Umbilical cord (tissue), 2 donors: ENCODE data around the gene SCAF1. TPM values are rescaled to one million over a fixed set of nuclear protein-coding genes. Genes with fewer than 3 reads are reported as not detected.
"Not testable (repeated sequence)": the region's sequence is repeated elsewhere in the genome, so short reads cannot be mapped to it uniquely, and the experiment has no call there.

Experiments
- DNase-seq: peaks from one replicate; pipeline ENCODE4 v3.0.0-alpha.2; 2015; ENCODE audit warnings: low spot score
- total RNA-seq: library from RNA; depleted of rRNA; stranded (reverse); fragments of >200 nt; gene quantifications from one replicate; pipeline ENCODE4 v1.2.3, GENCODE V29; 2014; ENCODE audit warnings: low replicate concordance; ENCODE audit not compliant: insufficient read depth

The SCAF1 gene
- total RNA-seq, 1 donor from 2014 or later = 7.9 TPM

DNA sequence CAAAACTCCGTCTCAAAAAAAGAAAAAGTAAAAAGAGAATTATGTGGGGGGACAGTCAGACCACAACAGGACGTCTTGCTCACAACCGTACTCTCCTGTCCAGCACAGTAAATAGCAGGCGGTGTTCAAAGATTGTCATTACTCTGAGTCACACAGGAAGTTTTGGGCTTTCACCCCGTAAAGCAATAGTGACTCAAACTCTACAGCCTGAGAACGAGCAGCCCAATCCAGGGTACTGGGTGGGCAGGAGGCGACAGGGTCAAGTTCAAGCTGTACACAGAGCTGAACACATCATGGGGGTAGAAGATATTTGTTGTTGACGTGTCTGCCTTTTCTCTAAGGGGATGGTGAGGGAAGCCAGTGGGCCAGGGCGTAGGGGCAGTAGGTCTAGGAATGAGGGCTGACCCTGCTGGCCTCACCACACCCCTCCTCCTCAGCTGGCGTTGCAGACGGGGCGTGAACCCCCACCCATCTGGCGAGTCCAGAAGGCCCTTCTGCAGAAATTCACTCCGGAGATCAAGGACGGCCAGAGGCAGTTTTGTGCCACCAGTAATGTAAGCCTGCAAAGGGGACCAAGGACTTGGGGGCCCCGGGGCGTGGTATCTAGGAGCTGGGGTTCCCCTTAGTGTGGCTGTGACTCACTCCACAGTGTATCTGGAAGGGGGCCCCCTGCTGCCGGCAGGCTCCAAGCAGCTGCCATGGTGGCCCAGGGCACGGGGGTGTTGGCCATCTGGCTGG, 27.7 kb upstream of the SCAF1 start:
- DNase-seq = no peak

DNA sequence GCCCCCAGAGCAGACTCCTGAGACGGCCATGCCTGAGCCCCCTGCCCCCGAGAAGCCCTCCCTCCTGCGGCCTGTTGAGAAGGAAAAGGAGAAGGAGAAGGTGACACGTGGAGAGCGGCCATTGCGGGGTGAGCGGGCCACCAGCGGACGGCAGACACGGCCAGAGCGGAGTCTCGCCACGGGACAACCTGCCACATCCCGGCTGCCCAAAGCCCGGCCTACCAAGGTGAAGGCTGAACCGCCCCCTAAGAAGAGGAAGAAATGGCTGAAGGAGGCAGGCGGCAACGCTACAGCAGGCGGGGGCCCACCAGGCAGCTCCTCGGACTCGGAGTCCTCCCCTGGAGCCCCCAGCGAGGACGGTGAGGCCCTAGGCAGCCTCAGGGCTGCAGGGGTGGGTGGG, 26.1 kb upstream of the SCAF1 start:
- DNase-seq = no peak

DNA sequence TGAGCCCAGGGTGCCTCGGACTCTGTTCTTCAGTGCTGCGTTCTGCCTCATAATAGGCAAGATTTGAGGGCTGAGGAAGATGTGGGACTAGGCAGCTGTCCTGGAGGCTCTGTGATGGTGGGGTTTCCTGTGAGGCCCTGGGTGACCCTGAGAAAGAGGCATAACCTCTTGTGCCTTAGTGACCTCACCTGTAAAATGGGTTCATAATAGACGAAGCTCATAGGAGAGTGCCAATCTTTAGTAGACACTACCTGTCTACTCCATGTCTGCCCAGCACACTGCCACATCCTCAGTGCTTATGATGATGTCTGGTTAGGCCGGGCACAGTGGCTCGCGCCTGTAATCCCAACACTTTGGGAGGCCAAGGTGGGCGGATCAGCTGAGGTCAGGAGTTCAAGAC, 25.5 kb upstream of the SCAF1 start:
- DNase-seq = no peak

DNA sequence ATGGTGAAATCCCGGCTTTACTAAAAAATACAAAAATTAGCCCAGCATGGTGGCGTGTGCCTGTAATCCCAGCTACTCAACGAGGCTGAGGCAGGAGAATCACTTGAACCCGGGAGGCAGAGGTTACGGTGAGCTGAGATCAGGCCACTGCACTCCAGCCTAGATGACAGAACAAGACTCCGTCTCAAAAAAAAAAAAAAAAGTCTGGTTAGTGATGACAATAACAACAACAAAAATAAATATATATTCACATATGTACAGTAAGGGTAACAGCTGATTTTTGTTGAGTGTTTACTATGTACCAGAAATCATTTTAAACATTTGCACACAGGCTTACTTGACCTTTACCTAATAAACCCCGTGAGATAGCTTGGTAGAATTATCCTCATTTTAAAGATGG, 25.1 kb upstream of the SCAF1 start:
- no peak for DNase-seq

DNA sequence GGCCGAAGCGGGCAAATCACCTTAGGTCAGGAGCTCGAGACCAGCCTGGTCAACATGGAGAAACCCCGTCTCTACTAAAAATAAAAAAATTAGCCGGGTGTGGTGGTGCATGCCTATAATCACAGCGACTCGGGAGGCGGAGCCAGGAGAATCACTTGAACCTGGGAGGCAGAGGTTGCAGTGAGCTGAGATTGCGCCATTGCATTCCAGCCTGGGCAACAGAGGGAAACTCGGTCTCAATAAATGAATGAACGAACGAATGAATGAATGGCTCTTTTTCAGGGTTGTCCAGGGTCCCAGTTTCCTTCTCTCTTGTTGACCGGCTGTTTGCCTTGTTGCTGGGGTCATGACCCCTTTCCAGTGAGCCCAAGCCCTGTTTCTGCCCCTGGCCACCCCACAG, 24.1 kb upstream of the SCAF1 start:
- DNase-seq = not testable (repeated sequence)

DNA sequence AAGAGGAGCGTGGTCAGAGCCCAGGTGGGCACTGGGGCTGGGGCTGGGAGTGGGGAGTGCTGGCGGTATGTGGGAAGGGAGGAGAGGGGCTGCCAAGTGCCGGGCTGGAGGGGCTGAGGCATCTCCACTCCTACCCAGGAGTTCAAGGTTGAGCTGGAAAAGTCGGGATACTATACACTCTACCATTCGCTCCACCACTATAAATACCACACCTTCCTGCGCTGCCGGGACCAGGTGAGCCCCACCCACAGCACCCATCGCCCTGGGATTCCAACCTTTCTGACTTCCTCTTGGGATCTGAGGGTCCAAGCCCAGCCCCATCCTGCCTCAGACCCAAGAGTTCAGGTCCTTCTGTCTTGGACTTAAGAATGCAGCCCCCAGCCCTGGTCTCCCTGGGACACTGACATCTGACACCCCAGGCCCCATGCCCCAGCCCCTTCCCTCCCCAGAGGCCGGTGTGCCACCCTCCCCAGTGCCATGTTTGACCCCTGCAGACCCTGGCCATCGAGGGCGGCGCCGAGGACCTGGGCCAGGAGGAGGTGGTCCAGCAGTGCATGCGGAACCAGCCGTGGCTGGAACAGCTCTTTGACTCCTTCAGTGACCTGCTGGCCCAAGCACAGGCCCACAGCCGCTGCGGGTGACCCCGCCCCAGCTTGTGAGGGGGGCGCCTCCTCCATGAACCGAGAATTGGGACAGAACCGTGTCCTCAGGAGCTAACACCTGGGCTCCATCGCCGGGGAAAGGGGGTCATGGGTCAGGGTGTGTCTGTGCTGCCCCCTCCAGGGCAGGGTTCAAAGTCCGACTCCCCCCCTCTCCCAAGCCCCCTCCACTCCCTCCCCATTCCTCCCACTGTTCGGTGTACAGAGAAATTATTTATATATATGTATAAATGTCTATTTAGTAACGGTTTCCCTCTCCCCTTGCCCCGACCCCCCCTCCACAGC, 16.8 kb upstream of the SCAF1 start:
- no peak for DNase-seq

DNA sequence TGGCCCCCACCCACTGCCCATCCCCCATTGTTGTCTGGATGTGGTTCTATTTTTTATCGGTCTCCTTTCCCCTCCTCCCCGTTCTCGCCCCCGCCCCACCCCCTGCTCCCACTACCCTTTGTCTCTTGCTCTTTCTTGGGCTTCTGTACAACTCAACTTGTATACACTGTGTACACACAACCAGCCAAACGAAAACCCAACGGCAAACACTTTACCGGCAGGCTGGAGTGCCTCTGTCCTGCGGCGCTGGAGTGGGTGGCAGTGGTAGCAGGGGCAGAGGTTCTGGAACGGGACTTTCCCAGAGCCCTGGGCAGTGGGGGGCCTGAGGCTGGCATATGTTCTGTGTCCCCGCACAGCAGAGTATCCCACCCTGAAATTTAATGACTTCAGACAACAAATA, 15.8 kb upstream of the SCAF1 start:
- DNase-seq = no peak

DNA sequence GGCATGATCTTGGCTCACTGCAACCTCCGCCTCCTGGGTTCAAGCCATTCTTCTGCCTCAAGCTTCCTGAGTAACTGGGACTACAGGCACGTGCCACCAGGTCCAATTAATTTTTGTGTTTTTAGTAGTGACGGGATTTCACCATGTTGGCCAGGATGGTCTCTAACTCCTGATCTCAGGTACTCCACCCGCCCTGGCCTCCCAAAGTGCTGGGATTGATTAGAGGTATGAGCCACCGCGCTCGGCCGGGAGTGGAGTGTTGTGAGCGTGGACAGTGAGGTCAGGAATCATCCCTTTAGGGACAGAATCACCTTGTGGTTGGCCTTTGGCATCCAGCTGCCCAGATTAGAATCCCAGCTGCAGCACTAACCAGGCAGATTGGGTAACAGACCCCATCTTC, 12.3 kb upstream of the SCAF1 start:
- DNase-seq = no peak

DNA sequence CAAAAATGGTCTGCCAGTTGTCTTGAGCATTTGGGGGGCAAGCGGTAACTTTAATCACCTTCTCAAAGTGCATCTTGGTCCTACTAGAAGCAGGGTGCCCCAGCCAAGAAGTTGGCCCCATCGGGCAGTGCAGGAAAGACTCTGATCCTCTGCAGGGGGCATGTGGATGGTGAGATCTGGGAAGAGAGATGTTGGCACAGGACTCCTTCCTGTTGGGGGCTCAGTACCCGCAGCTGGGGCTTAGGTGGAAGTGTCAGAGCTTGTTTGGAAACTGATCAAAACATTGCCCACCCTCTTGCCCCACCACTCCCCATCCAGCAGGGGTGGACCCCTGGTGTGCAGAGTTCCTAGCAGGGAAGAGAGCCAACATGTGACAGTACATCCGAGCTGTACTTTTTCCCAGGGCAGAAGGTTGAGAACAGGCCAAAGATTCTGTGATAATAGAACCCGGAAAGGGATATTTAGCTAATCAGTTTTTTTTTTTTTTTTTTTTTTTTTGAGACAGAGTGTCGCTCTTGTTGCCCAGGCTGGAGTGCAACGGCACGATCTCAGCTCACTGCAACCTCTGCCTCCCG, 10.9 kb upstream of the SCAF1 start:
- no peak for DNase-seq

DNA sequence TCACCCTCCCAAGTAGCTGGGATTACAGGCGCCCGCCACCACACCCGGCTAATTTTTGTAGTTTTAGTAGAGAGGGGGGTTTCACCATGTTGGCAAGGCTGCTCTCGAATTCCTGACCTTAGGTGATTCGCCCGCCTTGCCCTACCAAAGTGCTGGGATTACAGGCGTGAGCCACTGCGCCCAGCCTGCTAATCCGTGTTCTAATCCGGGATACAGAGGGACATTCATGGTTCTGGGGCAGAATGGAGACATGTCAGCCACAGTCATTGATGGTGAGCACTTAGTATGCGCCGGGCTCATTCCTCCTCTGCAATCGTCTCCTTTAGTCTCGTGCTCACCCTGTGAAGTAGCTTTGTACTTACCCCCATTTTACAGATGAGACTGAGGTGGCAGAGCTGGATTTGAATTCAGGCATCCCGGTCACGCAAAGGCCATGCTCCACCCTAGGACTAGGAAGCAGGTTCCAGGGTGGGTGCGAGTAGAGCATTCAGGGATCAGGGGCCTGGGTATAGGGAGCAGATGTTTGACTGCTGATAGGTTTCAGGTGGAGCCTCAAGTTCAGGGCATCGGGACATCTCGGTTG, 10.3 kb upstream of the SCAF1 start:
- no peak for DNase-seq

DNA sequence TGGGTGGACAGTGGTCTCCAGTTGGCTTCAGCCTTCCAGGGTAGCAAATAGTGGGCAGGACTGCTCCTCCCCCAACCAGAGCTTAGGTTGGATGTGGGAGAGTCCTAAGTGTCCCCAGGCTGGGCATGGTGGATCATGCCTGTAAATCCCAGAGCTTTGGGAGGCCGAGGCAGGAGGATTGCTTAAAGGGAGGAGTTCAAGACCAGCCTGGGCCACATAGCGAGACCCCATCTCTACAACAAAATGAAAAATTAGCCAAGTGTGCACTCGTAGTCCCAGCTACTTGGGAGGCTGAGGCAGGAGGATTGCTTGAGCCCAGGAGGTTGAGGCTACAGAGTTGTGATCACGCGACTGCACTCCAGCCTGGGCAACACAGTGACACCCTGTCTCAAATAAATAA, 9.4 kb upstream of the SCAF1 start:
- DNase-seq = no peak

DNA sequence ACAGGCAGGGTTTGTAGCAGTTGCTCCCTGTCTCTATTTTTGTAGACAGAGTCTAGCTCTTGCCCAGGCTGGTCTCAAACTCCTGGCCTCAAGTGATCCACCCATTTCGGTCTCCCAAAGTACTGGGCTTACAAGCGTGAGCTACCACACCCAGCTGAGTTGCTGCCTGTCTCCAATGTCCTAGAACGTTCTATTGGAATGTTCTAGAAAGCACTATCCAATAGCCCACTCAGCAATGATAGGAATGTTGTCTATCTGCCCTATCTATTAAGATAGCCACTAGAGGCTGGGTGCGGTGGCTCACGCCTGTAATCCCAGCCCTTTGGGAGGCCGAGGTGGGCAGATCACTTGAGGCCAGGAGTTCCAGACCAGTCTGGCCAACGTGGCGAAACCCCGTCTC, 8.7 kb upstream of the SCAF1 start:
- not testable (repeated sequence) for DNase-seq

DNA sequence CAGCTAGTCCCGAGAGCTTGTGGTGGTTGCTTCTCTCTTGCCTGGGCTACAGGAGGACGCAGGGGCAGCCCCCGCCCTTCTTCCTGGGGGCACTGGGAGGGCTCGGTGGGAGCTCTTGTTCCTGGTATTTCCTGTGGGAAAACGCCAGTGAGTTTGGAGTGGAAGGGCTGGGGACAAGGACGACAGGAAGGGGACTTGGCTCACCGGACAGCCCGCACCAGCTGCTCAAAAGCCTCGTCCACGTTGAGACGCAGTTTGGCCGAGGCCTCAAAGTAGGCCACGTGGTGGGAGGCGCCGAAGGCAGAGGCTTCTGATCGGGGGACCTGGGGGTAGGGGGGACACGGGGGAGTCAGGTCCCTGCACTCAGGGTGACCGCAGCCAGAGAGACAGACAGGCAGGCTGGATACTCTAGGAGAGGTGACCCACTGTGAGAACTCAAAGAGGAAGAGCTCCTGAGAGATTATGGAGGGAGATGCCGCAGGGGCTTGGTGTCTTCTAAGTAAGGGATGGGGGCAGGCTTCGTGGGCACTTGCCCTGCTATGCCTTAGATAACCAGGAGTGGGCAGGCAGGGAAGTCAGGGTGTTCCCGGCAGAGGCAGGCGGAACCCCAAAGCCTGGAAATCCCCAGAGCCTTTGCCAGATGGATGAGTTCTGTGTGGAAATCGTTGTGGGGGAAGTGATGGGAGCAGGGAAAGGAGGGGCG, 6.3 kb upstream of the SCAF1 start:
- DNase-seq = peak; percentile 53

DNA sequence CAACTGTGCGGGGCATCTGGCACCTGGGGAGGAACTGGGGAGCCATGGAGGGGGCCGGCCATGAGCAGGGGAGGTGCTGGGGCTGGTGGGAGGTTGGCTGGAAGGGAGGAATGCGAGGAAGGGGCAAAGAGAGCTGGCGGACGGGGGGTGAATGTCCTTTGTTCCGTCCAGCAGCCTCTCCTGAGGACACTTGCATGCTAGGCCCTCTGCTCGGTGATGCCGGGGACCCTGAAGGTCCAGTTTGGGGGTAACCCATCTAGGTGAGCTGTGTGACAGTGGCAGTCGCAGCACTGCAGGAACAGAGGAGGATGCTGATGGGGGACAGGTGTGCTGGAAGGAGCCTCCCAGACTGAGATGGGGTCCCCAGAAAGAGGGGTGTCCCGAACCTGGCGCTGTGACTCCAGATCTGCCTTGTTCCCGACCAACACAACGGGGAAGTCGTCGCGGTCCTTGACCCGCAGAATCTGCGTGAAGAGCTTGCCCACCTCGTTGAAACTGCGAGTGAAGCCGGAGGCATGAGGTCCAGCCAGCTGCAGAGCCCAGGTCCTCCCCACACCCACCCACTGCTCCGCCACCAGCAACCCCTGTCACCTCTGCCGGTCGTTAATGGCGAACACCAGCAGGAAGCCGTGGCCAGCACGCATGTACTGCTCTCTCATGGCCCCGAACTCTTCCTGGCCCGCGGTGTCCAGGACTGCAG, 5.6 kb upstream of the SCAF1 start:
- no peak for DNase-seq

DNA sequence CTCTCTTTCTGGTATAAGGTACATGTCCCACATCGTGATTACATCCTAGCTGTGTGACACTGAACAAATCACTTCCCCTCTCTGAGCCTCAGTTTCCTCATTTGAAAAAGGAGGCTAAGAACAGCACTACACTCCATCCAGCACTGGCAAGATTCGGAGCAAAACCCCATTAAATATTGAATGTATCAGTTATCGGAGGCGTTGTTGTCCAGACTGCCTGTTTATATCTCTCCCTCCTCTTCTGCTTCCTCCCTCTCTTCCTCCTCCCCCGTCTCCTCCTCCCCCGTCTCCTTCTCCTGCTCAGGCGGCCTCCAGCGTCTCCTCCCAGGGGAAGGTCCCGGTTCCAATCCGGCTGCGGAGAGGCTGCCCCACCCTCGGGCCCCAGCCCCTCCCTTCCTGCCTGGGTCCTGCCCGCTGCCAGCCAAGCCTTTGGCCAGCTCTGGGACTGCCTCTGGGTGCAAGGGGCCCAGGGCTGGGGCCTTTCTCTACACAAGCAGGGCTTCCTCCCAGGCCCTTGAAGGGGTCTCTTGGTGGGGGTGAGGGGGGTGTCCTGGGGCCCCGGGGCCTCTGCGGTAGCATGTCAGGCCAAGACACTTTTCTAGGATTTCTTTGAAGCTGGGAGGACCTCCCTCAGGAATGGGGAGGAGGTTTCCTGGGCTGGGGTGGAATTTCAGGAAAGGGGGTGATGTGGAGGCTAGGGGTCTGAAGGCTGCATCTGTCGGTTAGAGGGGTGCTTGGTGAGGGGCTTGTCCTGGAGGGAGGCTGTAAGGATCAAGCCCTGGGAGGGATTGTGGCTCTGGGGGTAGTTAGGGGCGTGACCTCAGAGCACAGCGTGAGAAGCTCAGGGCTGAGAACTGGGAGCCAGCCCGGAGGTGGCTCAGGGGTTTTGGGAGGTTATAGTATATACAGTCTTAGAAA, 3.9 kb upstream of the SCAF1 start:
- DNase-seq = peak; percentile 95

DNA sequence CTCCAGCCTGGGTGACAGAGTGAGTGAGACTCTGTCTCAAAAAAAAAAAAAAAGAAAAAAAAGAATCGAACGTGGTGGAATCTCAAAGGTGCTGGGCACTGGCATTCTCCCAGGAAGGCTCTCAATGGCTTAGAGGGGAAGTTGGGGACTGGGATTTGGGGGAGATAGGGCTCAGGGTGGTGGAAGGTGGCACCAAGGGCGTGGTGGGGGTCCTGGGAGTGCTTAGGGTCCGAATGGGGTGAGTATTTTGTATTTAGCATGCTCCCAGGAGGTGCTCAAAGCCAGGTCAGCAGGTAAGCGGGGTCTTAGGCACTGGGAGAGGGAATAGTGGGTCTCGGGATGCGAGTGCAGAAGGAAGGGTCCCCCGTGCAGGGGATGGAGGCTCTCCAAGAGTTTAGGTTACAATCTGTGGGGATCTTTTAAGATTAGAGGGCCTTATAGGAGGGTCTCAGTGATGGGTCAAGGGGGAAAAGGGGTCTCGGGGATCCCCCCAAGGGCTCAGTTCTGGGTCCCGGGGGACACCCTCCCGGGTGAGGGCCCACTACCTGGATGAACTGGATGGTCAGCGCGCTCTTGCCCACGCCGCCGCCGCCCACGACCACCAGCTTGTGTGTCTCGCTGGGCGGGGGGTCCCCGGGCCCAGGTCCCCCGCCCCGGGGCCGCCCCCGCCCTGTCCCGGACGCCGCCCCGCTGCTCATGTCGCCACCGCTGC, 2.5 kb upstream of the SCAF1 start:
- DNase-seq = peak; percentile 25

DNA sequence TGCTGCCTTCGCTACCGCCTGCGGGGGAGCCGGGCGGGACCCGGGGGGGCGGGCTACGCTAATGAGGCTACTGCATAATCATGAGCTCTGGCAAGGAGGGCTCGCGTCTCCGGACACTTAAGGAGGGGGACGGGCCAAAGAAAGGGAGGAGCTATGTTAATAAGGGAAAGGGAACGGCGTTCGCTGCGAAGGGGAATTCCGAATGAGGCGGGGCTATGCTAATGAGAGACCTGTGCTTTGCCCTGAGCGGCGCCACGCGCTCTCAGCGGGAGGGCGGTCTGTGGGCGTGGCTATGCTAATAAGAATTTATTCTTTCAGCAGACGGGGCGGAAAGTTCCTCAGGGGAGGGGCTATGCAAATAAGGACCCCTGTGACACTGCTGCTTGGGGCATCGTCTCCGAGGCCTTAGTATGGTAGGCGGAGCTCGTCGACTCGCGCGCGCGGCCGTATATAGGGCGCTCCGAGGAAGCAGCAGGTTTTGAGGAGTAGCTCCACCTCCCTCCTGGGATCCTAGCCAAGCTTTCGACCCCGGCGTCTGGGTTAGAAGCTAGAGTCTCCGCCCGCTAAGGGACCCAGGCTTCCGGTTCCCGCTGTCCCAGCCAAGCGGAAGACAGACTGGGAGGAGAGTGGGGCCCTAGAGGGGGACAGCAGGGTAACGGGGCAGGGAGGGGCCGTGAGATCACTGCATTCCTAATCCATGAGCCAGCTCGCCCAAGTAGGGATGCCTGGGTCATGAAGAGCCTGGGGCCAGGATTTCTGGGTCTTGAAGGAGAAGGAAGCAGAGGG, 1.7 kb upstream of the SCAF1 start, which contains the start of gene RRAS:
TSS of gene RRAS (minus strand) at position 31 of the 786 bp plus-strand sequence. CDS start 45 bp downstream, outside the sequence.
- DNase-seq = peak; percentile 100

DNA sequence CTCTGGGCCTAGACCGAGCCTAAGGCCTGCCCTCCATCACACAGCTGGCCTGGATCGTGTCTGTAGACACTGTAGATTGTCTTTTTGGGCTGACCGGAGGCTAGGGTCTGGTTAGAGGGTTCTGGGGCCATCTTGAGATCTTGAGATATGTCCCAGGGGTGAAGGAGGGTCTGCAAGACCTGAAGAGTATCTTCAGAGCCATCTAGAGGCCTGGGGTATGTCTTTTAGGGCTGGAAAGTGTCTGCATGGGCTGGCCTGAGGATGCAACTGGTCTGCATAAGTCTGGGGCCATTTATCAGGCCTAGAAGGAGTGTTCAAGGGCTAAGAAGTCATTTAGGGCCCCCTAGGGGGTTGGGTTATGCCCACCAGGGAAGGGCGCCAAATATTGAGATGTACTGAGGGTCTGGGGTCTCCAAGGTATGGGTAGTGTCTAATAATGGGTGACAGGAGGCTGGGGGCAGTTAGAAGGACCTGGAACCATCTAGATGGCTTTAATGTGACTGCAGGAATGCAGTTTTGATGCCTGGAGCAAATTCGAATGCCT, 555 bp downstream of the SCAF1 start:
- no peak for DNase-seq
